Esophagus squamous epithelium (tissue), 5 donors: ENCODE measurements around the gene CCDC68. TPM values are rescaled to one million over a fixed set of nuclear protein-coding genes. Genes with fewer than 3 reads are reported as not detected.
"Not testable (repeated sequence)": the region's sequence is repeated elsewhere in the genome, so short reads cannot be mapped to it uniquely, and the experiment has no call there.

Source experiments
- DNase-seq: peaks from one replicate; lab custom pipeline; 2025; lab: John Stamatoyannopoulos, UW
- H3K27ac ChIP-seq, 4 donors: fragments of 200-600 bp; sonication (generic); one replicate each; pipeline ENCODE4 v1.5.1; 2016 to 2019; ENCODE audit warnings: mild to moderate bottlenecking in 1 of 4
- H3K27me3 ChIP-seq, 4 donors: fragments of 200-600 bp; sonication (generic); 1 replicate in 3 of 4; 2 replicates in 1 of 4; pipeline versions ENCODE4 v1.5.1 to v1.6.0; 2017 to 2021; ENCODE audit warnings: antibody characterized with exemption in 1 of 4
- H3K36me3 ChIP-seq, 3 donors: fragments of 200-600 bp; sonication (generic); one replicate each; pipeline ENCODE4 v1.5.1; 2016 to 2019
- H3K4me1 ChIP-seq, 3 donors: fragments of 200-600 bp; sonication (generic); one replicate each; pipeline ENCODE4 v1.5.1; 2017 to 2019
- H3K4me3 ChIP-seq, 4 donors: fragments of 200-600 bp; sonication (generic); 1 replicate in 3 of 4; 2 replicates in 1 of 4; pipeline ENCODE4 v1.5.1; 2016 to 2019; ENCODE audit warnings: mild to moderate bottlenecking in 2 of 4, moderate library complexity in 1 of 4
- H3K9me3 ChIP-seq, 3 donors: fragments of 200-600 bp; sonication (generic); one replicate each; pipeline ENCODE4 v1.5.1; 2016 to 2019
- CTCF ChIP-seq, 6 experiments: fragments of 450-650 bp in 4 of 6; fragments of 200-600 bp in 2 of 6; sonication (generic) in 2 of 6; IDR thresholded peaks; one replicate each; pipeline ENCODE4 v1.5.1; 2016 to 2019; ENCODE audit warnings: antibody characterized with exemption in 6 of 6, mild to moderate bottlenecking in 4 of 6, moderate library complexity in 4 of 6
- POLR2A ChIP-seq, 4 donors: fragments of 450-650 bp; IDR thresholded peaks; one replicate each; pipeline ENCODE4 v1.6.1; 2017; ENCODE audit warnings: antibody characterized with exemption in 4 of 4, mild to moderate bottlenecking in 4 of 4, moderate library complexity in 3 of 4
- WGBS, 2 donors: methylation state at CpG; one replicate each; pipeline ENCODE4 v1.1.5; 2018; 5-methylcytosine and 5-hydroxymethylcytosine counted together
- intact Hi-C: fragments of 100-400 bp; cut with DNase I; formaldehyde crosslinking; loops from one replicate; pipeline ENCODE4 v1.15.0; 2022
- total RNA-seq, 4 donors: library from RNA; depleted of rRNA; stranded (reverse); fragments of >200 nt; gene quantifications; one replicate each; pipeline ENCODE4 v1.1.0, GENCODE V29; 2016
- donor health status: DM: yes; HTN: yes; CAD: no.

CCDC68 gene
- total RNA-seq, 4 donors from 2014 or later = 0.11 to 5.1 (median 2.7) TPM

- TF ChIP-seq CTCF (IDR thresholded peaks at IDR 0.05) = no peak
- TF ChIP-seq POLR2A (IDR thresholded peaks at IDR 0.05) = no peak
- no peaks in the 10 kb centered on the region for H3K4me1 ChIP-seq
- intact Hi-C loops = no loop called here
- H3K36me3 ChIP-seq = no peaks in the 10 kb centered on the region
- H3K4me3 ChIP-seq = no peak overlapping the region
- 81 to 88% methylated on average over 7 of the region's 7 CpGs for WGBS, 2 donors
- DNase-seq = no peak
- no peak overlapping the region for H3K27ac ChIP-seq
- no peaks in the 10 kb centered on the region for H3K9me3 ChIP-seq
- H3K27me3 ChIP-seq = no peaks in the 10 kb centered on the region
These were observed 13.8 kb upstream of the CCDC68 start for GRCh38 chr18:54973046-54973445.

- intact Hi-C loops = no loop called here
- Histone ChIP-seq H3K27me3 (no peaks in the 10 kb centered on the region), H3K36me3 (no peaks in the 10 kb centered on the region), H3K4me3 (no peak overlapping the region), H3K9me3 (no peaks in the 10 kb centered on the region), H3K4me1 (no peaks in the 10 kb centered on the region), H3K27ac (no peak overlapping the region)
- 73 to 90% methylated on average over 5 of the region's 5 CpGs for WGBS, 2 donors
- TF ChIP-seq CTCF (IDR thresholded peaks at IDR 0.05) (no peak), POLR2A (IDR thresholded peaks at IDR 0.05) (no peak)
- DNase-seq = no peak
These were observed 9.5 kb upstream of the CCDC68 start for GRCh38 chr18:54968807-54969206.

- H3K27me3 ChIP-seq, H3K9me3 ChIP-seq, DNase-seq, H3K4me3 ChIP-seq, H3K36me3 ChIP-seq, H3K27ac ChIP-seq, intact Hi-C loops, H3K4me1 ChIP-seq: not testable (repeated sequence)
- WGBS, 2 donors = 52 to 67% methylated on average over 9 of the region's 9 CpGs
These were observed 9.0 kb upstream of the CCDC68 start for GRCh38 chr18:54968237-54968636.

- Histone ChIP-seq H3K27me3 (peaks cover 0 to 4% (median 0%) of the 10 kb centered on the region in 4 donors), H3K36me3 (no peaks in the 10 kb centered on the region), H3K9me3 (no peaks in the 10 kb centered on the region), H3K27ac (no peak overlapping the region), H3K4me1 (no peaks in the 10 kb centered on the region), H3K4me3 (no peak overlapping the region)
- 65 to 67% methylated on average over 4 of the region's 4 CpGs for WGBS, 2 donors
- intact Hi-C loops = no loop called here
- no peak for DNase-seq
- TF ChIP-seq CTCF (IDR thresholded peaks at IDR 0.05) (no peak), POLR2A (IDR thresholded peaks at IDR 0.05) (no peak)
These were observed 8.5 kb upstream of the CCDC68 start for GRCh38 chr18:54967786-54968185.

GRCh38 chr18:54964741-54965140 is 5.5 kb upstream of the CCDC68 start:
- DNase-seq = no peak
- intact Hi-C loops = no loop called here
- no peak for TF ChIP-seq POLR2A (IDR thresholded peaks at IDR 0.05)
- no peak for TF ChIP-seq CTCF (IDR thresholded peaks at IDR 0.05)
- Histone ChIP-seq H3K9me3 (no peaks in the 10 kb centered on the region), H3K27ac (no peak overlapping the region), H3K36me3 (no peaks in the 10 kb centered on the region), H3K4me1 (peaks cover 0 to 12% (median 0%) of the 10 kb centered on the region in 3 donors), H3K4me3 (no peak overlapping the region), H3K27me3 (peaks cover 0 to 9% (median 0%) of the 10 kb centered on the region in 4 donors)
